Inflammatory macrophage (primary cell): Measurements from ENCODE around the gene SLC33A1.
"Not testable (repeated sequence)": the region's sequence is repeated elsewhere in the genome, so short reads cannot be mapped to it uniquely, and the experiment has no call there.

Source experiments
- DNase-seq, 2 donors: peaks; one replicate each; pipeline ENCODE4 v3.0.0-alpha.2; 2020 to 2022

SLC33A1 gene

GRCh38 chr3:155861476-155862183 lies 7.4 kb upstream of the SLC33A1 start:
- no peak for DNase-seq

GRCh38 chr3:155860424-155860823 lies 6.2 kb upstream of the SLC33A1 start:
- DNase-seq = not testable (repeated sequence)

DNA sequence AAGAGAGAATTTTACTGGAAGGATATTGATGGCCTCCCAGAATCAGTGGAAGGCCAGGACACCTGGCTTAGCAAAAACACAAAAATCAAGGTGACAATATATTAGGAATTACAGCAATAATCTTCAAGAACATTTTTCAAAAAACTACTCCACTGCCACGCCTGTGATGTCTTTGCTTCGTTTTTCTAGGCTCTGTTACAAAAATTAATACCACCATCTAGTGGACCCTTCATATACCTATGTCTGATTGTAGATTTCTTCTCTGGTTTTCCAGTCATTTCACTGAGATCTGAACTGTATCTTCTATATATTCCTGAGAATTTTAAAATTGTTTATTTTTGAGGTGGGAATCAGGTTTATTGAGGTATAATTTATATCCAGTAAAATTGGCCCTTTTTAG lies 5.6 kb upstream of the SLC33A1 start:
- DNase-seq = peak; percentile 12 to 24

GRCh38 chr3:155853214-155854140 lies 750 bp downstream of the SLC33A1 start:
- DNase-seq = peak in 1 of 2 donors; percentile 24

DNA sequence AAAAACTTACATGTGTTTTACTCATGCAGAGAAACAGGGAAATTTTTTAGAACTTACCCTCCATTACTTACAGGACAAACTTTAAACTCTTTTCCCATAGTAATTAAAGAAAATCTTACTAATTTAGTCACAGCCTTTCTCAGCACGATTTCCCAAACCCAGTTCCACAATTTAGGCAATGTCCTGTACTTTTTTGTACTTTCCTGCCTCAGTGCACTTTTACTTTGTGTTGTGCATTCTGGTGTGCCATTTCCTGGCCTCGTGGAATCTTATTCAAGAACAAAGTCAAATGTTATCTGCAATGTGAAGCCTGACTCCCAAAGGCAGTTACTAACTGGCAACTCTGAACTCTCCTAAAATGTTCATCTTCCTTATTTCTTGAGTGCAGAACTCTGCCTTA lies 1.9 kb downstream of the SLC33A1 start:
- no peak for DNase-seq

DNA sequence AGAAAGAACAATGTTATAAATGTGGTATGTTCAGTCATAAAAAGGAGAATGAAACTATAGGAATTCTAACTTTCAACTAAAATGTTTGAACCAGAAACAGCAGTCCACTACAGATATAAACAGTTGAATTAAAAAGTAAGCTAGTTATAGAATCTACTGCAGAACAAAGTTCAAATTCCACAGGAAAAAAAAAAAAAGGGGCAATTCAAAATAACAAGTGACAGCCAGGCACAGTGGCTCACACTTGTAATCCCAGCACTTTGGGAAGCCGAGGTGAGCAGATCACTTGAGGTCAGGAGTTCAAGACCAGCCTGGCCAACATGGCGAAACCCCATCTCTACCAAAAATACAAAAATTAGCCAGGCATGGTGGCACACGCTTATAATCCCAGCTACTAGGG lies 4.8 kb downstream of the SLC33A1 start:
- not testable (repeated sequence) for DNase-seq

DNA sequence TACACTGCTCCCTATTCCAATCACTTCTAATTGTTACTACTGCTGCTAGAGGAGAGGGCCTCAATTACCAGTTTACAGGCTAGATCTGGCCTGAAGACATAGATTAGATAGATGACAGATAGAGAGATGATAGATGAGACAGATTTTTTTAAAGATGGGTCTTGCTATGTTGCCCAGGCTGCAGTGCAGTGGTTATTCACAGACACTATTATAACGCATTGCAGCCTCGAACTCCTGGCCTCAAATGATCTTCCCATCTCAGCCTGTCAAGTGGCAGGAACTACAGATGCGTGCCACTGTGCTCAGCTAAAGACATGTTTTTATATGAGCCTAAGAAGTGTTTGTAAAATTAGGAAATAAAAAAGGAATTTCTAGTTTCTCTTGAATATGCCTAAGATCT lies 6.2 kb downstream of the SLC33A1 start:
- no peak for DNase-seq

DNA sequence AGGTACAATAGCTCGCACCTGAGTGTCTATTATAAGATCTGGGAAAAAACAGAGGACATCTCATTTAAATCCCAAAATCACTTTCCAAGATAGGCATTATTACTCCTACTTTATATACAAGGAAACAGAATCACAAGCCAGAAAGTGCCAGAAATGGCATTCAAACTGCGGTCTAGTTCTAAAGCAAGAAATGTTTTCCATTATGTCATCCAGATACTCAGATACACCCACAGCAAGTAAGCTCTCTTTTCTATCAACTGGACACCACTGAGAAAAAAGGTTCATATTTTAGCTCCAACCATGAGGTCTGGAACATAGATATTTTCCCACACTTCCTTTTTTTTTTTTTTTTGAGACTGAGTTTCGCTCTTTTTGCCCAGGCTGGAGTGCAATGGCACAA lies 8.1 kb downstream of the SLC33A1 start:
- DNase-seq = no peak

DNA sequence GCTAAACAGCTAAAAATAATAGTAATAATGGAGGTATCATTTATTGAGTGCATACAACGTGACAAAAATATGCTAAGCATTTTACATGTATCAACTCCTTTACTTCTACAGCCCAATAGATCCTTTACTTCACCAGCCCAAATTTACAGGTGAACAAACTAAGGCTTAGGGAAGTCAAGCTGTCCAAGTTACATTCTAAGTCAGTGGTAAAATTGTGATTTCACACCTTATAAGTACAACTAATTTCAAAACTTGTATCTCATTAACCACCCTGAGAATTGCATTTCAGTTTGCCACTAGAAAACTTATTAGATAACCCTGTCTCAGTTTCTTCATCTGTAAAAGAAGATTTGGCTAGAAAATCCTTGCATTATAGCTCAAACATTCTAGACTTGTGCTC lies 10.7 kb downstream of the SLC33A1 start:
- no peak for DNase-seq

DNA sequence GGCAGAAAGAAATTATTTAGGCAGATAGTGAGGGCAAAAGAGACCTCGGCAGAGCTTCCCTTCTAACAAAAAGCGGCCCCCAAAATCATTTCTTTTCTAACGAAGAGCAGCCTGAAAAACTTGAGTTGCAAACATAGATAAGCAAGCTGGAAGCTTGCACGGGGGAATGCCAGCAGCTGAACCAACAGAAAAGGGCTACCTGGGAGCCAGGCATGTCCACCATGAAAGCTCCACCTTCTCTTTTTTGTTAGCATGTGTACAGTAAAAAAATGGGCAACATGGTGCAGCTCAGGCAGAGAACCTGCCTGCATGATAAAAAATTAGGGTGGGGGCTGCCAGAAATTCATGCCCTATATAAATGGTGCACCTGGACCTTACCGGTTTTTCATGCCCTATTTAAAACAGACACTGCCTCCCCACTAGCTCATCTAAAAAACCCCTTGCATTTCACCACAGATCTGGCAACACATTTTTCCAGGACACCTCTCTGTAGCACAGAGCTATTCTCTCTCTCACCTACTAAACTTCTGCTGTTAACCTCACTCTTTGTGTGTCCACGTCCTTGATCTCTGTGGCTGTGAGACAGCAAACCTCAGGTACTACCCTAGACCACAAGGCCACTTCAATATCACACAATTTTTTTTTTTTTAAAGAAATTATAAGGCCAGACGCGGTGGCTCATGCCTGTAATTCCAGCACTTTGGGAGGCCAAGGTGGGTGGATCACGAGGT lies 18.7 kb downstream of the SLC33A1 start:
- DNase-seq = no peak

DNA sequence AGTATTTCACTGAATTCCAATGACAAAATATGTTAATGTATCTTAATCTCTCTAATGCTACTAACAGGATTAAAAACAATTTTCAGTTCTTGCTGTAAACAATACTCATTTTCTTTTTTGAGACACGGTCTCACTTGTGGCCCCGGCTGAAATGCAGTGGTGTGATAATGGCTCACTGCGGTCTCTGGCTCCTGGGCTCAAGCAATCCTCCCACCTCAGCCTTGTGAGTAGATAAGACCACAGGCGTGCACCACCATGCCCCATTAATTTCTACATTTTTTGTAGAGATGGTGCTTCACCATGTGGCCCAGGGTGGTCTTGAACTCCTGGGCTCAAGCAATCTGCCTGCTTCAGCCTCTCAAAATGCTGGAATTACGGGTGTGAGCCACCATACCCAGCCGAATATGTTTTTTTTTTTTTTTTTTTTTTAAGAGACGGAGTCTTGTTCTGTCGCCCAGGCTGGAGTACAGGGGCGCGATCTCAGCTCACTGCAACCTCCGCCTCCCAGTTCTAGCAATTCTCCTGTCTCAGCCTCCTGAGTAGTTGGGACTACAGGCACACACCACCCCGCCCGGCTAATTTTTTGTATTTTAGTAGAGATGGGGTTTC lies 25.6 kb downstream of the SLC33A1 start:
- not testable (repeated sequence) for DNase-seq

GRCh38 chr3:155815030-155815545 lies 39.1 kb downstream of the SLC33A1 start:
- DNase-seq = no peak

DNA sequence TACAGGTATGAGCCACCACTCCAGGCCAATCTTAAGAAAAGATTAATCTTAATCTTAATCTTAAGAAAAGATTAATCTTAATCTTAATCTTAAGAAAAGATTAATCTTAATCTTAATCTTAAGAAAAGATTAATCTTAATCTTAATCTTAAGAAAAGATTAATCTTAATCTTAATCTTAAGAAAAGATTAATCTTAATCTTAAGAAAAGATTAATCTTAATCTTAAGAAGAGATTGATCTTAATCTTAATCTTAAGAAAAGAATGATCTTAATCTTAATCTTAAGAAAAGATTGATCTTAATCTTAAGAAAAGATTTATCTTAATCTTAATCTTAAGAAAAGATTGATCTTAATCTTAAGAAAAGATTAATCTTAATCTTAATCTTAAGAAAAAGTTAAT lies 41.0 kb downstream of the SLC33A1 start:
- DNase-seq = not testable (repeated sequence)

DNA sequence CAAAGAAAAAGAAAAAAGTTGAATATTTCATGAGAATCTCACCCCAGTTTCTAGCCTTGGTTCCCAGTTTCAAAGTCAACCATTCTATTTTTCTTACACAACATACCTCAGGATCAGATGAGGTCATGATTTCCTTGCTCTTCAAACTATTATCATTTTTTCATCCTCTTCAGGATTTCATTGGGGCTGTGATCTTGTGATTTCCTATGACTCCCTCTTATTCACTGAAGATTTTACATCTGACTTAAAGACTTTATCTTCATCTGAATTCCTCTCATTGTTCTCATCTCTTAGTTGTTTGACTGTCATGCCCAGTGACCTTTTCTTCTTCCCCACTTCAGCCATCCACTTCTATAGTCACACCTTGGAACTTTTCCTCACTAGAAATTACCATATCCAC lies 45.0 kb downstream of the SLC33A1 start:
- DNase-seq = no peak

DNA sequence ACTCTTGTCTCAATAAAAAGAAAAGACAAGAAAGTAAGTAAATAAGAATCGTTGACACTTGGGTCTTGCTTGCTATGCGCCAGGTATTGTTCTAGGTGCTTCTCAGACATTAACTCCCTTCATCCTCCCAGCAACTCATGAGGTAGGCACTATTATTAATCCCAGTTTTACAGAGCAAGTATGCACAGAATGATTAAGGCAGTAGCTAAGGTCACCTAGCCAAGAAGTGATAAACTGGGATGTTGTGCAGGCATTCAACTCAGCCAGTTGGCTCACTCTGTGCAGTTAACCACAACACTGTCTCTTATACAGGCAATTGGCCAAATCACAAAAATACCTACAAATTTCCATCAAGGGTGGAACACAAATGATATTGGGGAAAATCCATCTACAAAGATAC lies 46.4 kb downstream of the SLC33A1 start:
- DNase-seq = no peak

DNA sequence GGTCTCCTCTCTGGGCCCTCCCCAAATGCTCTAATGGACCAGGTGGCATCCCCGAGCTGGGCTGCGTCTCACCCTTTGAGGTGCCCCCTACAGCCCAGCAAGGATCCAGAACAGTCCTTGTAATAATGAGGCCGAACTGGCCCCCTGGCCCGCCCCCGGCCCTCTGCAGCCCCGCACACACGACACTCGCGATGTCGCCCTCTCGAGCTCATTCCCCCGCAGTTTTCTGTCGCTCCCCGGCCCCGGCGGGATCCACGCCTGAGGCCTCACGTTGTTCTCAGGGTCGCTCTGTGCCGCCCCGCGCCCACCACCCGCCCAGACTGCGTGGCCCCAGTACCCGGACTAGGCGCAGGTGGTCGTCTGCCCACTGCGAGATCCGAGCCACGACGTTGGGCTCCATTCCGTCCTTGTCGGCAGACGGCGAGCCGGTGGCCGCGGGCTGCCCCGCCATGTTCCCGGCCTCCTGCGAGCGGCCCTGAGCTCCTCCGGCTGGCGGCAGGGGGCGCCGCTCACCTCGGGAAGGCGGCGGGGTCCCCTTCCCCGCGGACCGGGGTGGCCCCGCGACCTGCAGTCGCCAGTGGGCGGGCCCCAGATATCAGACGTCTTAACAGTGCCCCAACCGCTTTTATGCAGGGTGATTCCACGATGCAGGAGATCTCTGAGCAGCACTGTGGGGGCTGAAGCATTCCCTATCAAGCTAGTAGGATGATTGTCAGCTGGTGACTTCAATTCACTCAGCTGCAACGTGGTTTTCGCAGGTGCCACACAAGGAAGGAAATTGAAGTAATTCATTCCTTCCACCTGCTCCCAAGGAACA lies 48.2 kb downstream of the SLC33A1 start, which contains the start of gene C3orf33:
C3orf33 (minus strand) TSS at position 477 of the 817 bp plus-strand sequence; CDS start at position 451, 26 bp downstream.
- DNase-seq = peak; percentile 61 to 79

- peak; percentile 20 to 34 for DNase-seq
These were observed 48.9 kb downstream of the SLC33A1 start for GRCh38 chr3:155805204-155805801.

- DNase-seq = no peak
These were observed 49.9 kb downstream of the SLC33A1 start for GRCh38 chr3:155804323-155804722.

GRCh38 chr3:155792532-155792931 lies 61.7 kb downstream of the SLC33A1 start:
- no peak for DNase-seq

DNA sequence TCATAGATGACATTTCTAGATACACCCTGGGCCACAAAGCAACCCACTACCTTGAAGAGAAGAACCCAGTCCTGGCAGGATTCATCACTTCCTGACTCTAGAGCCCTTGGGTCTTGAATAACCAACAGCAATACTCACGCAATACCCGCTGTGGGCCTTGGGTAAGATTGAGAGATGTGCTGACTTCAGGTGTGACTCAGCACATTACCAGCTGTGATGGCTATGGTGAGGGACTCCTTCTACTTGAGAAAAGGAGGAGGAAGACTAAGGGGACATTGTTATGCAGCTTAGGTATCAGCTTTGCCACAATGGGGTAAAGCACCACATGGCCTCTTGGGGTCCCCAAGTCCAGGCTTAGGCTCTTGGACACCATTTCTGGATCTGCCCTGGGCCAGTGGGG lies 63.0 kb downstream of the SLC33A1 start:
- DNase-seq = peak; percentile 5 to 6
